ENCODE results near the gene COL19A1. TPM values are rescaled to one million over a fixed set of nuclear protein-coding genes. Genes with fewer than 3 reads are reported as not detected.
A peak's percentile ranks its signal among the peaks of the same experiment; 100 is the strongest.

The COL19A1 gene
- total and polyA plus RNA-seq, 4 donors, result 0.09 to 4.4 (median 0.80) TPM; not detected in 1

DNA sequence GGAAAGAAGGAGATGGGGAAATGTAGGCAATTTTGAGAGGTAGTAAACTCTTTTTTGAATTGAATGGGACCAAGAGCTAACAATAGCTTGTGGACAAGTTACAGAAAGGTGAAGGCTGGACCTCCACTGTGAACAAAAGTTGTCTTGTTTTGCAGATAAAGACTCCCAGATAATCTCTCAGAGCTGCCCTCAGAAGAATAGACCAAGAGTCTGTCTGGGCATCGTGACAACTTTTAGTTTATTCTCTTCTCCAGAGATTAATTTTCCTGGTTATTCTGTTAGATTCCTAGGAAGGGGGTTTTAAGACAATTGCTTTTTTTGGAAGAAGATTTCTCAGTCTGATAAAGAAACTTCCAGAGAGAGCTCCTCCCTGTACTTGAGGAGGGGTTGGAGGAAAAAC lies 161.9 kb downstream of the COL19A1 start:
- H3K27ac ChIP-seq (ENCODE audit: low read depth in 1 of 2, low read length in 1 of 2), result no peak overlapping the region
- no peak for TF ChIP-seq CTCF (IDR thresholded peaks at IDR 0.05; ENCODE audit: control extremely low read depth, extremely low read depth)
- H3K9ac ChIP-seq (ENCODE audit: insufficient read depth in 1 of 2, low read length in 2 of 2), result no peak overlapping the region
- H3K4me1 ChIP-seq (ENCODE audit: control insufficient read depth in 5 of 5, insufficient read depth in 5 of 5, low read length in 5 of 5), result peaks cover 0 to 16% (median 0%) of the 10 kb centered on the region in 5 donors
- no peak overlapping the region for H3K4me3 ChIP-seq
- no peaks in the 10 kb centered on the region for H3K9me3 ChIP-seq (ENCODE audit: control insufficient read depth in 4 of 4, insufficient read depth in 3 of 4, low read length in 3 of 4)
- DNase-seq, result peak in 1 of 3 donors; percentile 23
- no peaks in the 10 kb centered on the region for H3K36me3 ChIP-seq (ENCODE audit: control insufficient read depth in 4 of 4, insufficient read depth in 4 of 4, low read length in 4 of 4)
- H3K27me3 ChIP-seq (ENCODE audit: control insufficient read depth in 3 of 3, insufficient read depth in 3 of 3, low read length in 2 of 3), result no peaks in the 10 kb centered on the region
- ATAC-seq (ENCODE audit: insufficient read depth, low FRiP score), result no peak
- WGBS, 2 donors, result 65 to 81% methylated on average over 1 of the region's 1 CpG

DNA sequence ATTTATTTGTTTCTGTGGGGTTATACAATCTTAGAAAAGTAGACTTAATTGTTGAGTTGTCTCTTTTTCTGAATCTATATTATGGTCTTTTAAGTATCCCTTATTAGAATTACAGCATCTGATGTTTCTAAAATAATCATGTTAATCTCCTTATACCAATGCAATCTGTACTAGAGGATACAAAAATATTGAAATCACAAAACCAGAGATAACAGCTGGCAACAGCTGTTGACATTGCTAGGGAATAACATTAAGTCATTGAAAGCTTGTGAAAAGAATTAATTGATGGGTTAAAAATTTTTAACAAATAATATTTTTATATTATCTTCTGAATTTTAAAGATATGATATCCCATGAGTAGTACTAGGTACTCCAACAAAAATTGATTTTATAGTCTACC lies 162.6 kb downstream of the COL19A1 start:
- no peaks in the 10 kb centered on the region for H3K36me3 ChIP-seq (ENCODE audit: control insufficient read depth in 4 of 4, insufficient read depth in 4 of 4, low read length in 4 of 4)
- H3K27ac ChIP-seq (ENCODE audit: low read depth in 1 of 2, low read length in 1 of 2), result no peak overlapping the region
- no peak overlapping the region for H3K9ac ChIP-seq (ENCODE audit: insufficient read depth in 1 of 2, low read length in 2 of 2)
- no peak overlapping the region for H3K4me3 ChIP-seq
- DNase-seq (peak in 2 of 3 donors; percentile 80 to 83), ATAC-seq (ENCODE audit: insufficient read depth, low FRiP score) (no peak)
- H3K27me3 ChIP-seq (ENCODE audit: control insufficient read depth in 3 of 3, insufficient read depth in 3 of 3, low read length in 2 of 3), result no peaks in the 10 kb centered on the region
- no peak for TF ChIP-seq CTCF (IDR thresholded peaks at IDR 0.05; ENCODE audit: control extremely low read depth, extremely low read depth)
- peaks cover 0 to 23% (median 0%) of the 10 kb centered on the region in 5 donors for H3K4me1 ChIP-seq (ENCODE audit: control insufficient read depth in 5 of 5, insufficient read depth in 5 of 5, low read length in 5 of 5)
- no peaks in the 10 kb centered on the region for H3K9me3 ChIP-seq (ENCODE audit: control insufficient read depth in 4 of 4, insufficient read depth in 3 of 4, low read length in 3 of 4)

DNA sequence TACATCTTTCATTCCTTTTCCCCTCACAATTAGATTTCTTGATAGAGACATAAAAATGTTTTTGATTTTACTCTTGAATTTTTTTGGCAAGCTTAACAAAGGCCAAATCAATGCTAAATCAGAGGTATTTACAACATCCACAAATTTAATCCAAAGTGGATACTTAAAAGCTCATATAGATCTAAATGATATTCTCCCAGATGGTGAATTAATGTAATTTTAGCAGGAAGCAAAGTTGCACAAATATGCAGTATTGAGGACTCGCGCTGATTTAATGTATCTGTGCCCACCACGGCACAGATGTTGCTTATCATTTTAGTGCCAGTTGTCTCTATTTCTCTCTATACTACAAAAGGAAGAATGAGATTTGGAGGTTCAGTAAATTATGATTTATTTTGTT lies 167.4 kb downstream of the COL19A1 start:
- TF ChIP-seq CTCF (IDR thresholded peaks at IDR 0.05; ENCODE audit: control extremely low read depth, extremely low read depth), result no peak
- ATAC-seq (ENCODE audit: insufficient read depth, low FRiP score), result no peak
- WGBS, 2 donors, result 91% methylated on average over 3 of the region's 3 CpGs
- Histone ChIP-seq H3K27me3 (ENCODE audit: control insufficient read depth in 3 of 3, insufficient read depth in 3 of 3, low read length in 2 of 3) (no peaks in the 10 kb centered on the region), H3K9ac (ENCODE audit: insufficient read depth in 1 of 2, low read length in 2 of 2) (no peak overlapping the region), H3K36me3 (ENCODE audit: control insufficient read depth in 4 of 4, insufficient read depth in 4 of 4, low read length in 4 of 4) (no peaks in the 10 kb centered on the region), H3K27ac (ENCODE audit: low read depth in 1 of 2, low read length in 1 of 2) (no peak overlapping the region), H3K4me1 (ENCODE audit: control insufficient read depth in 5 of 5, insufficient read depth in 5 of 5, low read length in 5 of 5) (peaks cover 0 to 26% (median 0%) of the 10 kb centered on the region in 5 donors), H3K9me3 (ENCODE audit: control insufficient read depth in 4 of 4, insufficient read depth in 3 of 4, low read length in 3 of 4) (no peaks in the 10 kb centered on the region), H3K4me3 (no peak overlapping the region)
- DNase-seq, result no peak

DNA sequence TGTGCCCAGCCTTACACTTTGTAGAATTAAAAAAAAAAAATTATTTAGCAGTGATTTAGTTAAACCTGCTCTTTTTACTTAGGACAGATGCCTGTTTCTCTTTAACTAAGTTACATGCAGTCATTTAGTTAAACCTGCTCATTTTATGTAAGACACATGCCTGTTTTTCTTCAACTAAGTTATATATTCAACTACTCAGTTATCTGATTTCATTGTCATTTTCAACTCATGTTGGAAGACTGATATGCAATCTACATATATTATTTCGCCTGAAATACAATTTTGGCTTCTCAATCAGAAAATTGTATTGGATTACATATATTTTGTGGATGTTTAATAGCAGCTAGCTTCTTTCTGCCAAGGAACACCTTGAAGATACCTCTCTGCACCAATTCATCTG lies 171.1 kb downstream of the COL19A1 start:
- no peak for TF ChIP-seq CTCF (IDR thresholded peaks at IDR 0.05; ENCODE audit: control extremely low read depth, extremely low read depth)
- Histone ChIP-seq H3K4me1 (ENCODE audit: control insufficient read depth in 5 of 5, insufficient read depth in 5 of 5, low read length in 5 of 5) (peaks cover 0 to 22% (median 0%) of the 10 kb centered on the region in 5 donors), H3K4me3 (no peak overlapping the region), H3K27ac (ENCODE audit: low read depth in 1 of 2, low read length in 1 of 2) (no peak overlapping the region), H3K36me3 (ENCODE audit: control insufficient read depth in 4 of 4, insufficient read depth in 4 of 4, low read length in 4 of 4) (no peaks in the 10 kb centered on the region), H3K9me3 (ENCODE audit: control insufficient read depth in 4 of 4, insufficient read depth in 3 of 4, low read length in 3 of 4) (no peaks in the 10 kb centered on the region), H3K27me3 (ENCODE audit: control insufficient read depth in 3 of 3, insufficient read depth in 3 of 3, low read length in 2 of 3) (no peaks in the 10 kb centered on the region), H3K9ac (ENCODE audit: insufficient read depth in 1 of 2, low read length in 2 of 2) (no peak overlapping the region)
- ATAC-seq (ENCODE audit: insufficient read depth, low FRiP score) (no peak), DNase-seq (no peak)
- WGBS, 2 donors, result 63 to 83% methylated on average over 1 of the region's 1 CpG
